HepG2 (cell line): ENCODE results near the gene LARP4. TPM values are rescaled to one million over a fixed set of nuclear protein-coding genes. Genes with fewer than 3 reads are reported as not detected.

Source experiments
- AGO1 ChIP-seq: fragments of 200-400 bp; formaldehyde crosslinking; IDR thresholded peaks from 2 replicates; pipeline ENCODE4 v1.6.1; 2017; ENCODE audit warnings: mild to moderate bottlenecking, low read depth, low read length, moderate library complexity; ENCODE audit not compliant: poor library complexity, severe bottlenecking
- EP300 ChIP-seq, 3 experiments: sonication (generic) in 1 of 3; formaldehyde crosslinking in 1 of 3; IDR thresholded peaks; 2 replicates each; pipeline versions ENCODE4 v1.5.1 to v1.6.1; 2011 to 2020; ENCODE audit warnings: low read depth in 2 of 3, low read length in 2 of 3, borderline replicate concordance in 1 of 3, improper control_type of control experiment in 1 of 3, mild to moderate bottlenecking in 1 of 3, missing genetic modification reagents in 1 of 3, moderate library complexity in 1 of 3
- FOXO4 ChIP-seq: sonication (generic); formaldehyde crosslinking; conservative IDR thresholded peaks from 2 replicates; pipeline ENCODE4 v1.8.1; 2023; ENCODE audit warnings: missing genetic modification reagents
- MAZ ChIP-seq, 2 experiments: sonication (generic) in 1 of 2; formaldehyde crosslinking in 1 of 2; IDR thresholded peaks; 2 replicates each; pipeline versions ENCODE4 v1.5.0 to v1.6.1; 2012 to 2020; ENCODE audit warnings: low read depth in 2 of 2, mild to moderate bottlenecking in 2 of 2, borderline replicate concordance in 1 of 2, improper control_type of control experiment in 1 of 2, low read length in 1 of 2, missing genetic modification reagents in 1 of 2, moderate library complexity in 1 of 2
- NR2F2 ChIP-seq: IDR thresholded peaks from 2 replicates; pipeline ENCODE4 v1.6.1; 2012; ENCODE audit warnings: low read depth, inconsistent platforms, borderline replicate concordance
- POGK ChIP-seq: sonication (generic); formaldehyde crosslinking; conservative IDR thresholded peaks from 2 replicates; pipeline ENCODE4 v1.8.0; 2022; ENCODE audit warnings: mild to moderate bottlenecking, moderate library complexity, missing genetic modification reagents
- SIN3A ChIP-seq: IDR thresholded peaks from 2 replicates; pipeline ENCODE4 v1.6.1; 2011; ENCODE audit warnings: low read depth, mild to moderate bottlenecking, control low read depth, low read length, borderline replicate concordance
- SMAD9 ChIP-seq: sonication (generic); formaldehyde crosslinking; IDR thresholded peaks from 2 replicates; pipeline ENCODE4 v1.5.1; 2020; ENCODE audit warnings: mild to moderate bottlenecking, missing genetic modification reagents
- STAT6 ChIP-seq: sonication (generic); formaldehyde crosslinking; IDR thresholded peaks from 2 replicates; pipeline ENCODE4 v1.4.0; 2020; ENCODE audit warnings: missing genetic modification reagents, mild to moderate bottlenecking, borderline replicate concordance
- TAF1 ChIP-seq: sonication (generic); formaldehyde crosslinking; IDR thresholded peaks from 2 replicates; pipeline ENCODE4 v1.4.0; 2020; ENCODE audit warnings: missing genetic modification reagents
- TARDBP ChIP-seq: sonication (generic); formaldehyde crosslinking; IDR thresholded peaks from 2 replicates; pipeline ENCODE4 v1.8.0; 2022; ENCODE audit warnings: mild to moderate bottlenecking, missing genetic modification reagents
- ZNF280B ChIP-seq: sonication (generic); formaldehyde crosslinking; IDR thresholded peaks from 2 replicates; pipeline ENCODE4 v1.5.0; 2020; ENCODE audit warnings: missing genetic modification reagents, mild to moderate bottlenecking, borderline replicate concordance
- ZNF329 ChIP-seq: sonication (generic); formaldehyde crosslinking; IDR thresholded peaks from 2 replicates; pipeline ENCODE4 v1.9.0; 2021; ENCODE audit warnings: low read depth, mild to moderate bottlenecking, missing genetic modification reagents
- ZNF567 ChIP-seq: sonication (generic); formaldehyde crosslinking; IDR thresholded peaks from 2 replicates; pipeline ENCODE4 v1.8.1; 2023; ENCODE audit warnings: mild to moderate bottlenecking, missing genetic modification reagents, borderline replicate concordance
- ZSCAN25 ChIP-seq: sonication (generic); formaldehyde crosslinking; IDR thresholded peaks from 2 replicates; pipeline ENCODE4 v1.8.0; 2022; ENCODE audit warnings: mild to moderate bottlenecking, missing genetic modification reagents
- ZUFSP ChIP-seq: sonication (generic); formaldehyde crosslinking; IDR thresholded peaks from 2 replicates; pipeline ENCODE4 v1.9.0; 2021; ENCODE audit warnings: missing genetic modification reagents, mild to moderate bottlenecking, borderline replicate concordance
- polyA plus RNA-seq, 8 experiments: library from polyadenylated mRNA; depleted of rRNA in 3 of 8; stranded (reverse) in 7 of 8; unstranded in 1 of 8; fragments of >200 nt; fragmentation: Illumina TruSeq in 4 of 8; extraction: Trizol in 4 of 8; gene quantifications; 2 replicates each; pipeline versions ENCODE4 v1.2.1 to v1.2.3, GENCODE V29; 2011 to 2016; ENCODE audit warnings: low read depth in 4 of 8, missing spikeins in 1 of 8, mixed read lengths in 1 of 8; ENCODE audit not compliant: insufficient read depth in 1 of 8
- total RNA-seq, 5 experiments: library from RNA; depleted of rRNA; stranded (reverse); fragments of >200 nt; fragmentation: Illumina TruSeq; extraction: Trizol; gene quantifications; 2 replicates each; pipeline ENCODE4 v1.2.3, GENCODE V29; 2016; ENCODE audit warnings: low read depth in 1 of 5

Gene LARP4
- total and polyA plus RNA-seq, 2 of the 13 experiments (the other 11 are each of a cell fraction or from before 2014, with no cell fraction given), result 16.4 to 42.7 TPM

- TF ChIP-seq ZUFSP (CRISPR knock-in tag), result no peak
- TF ChIP-seq FOXO4 (CRISPR knock-in tag), result no peak
- TF ChIP-seq SIN3A, result no peak
- TF ChIP-seq ZSCAN25 (CRISPR knock-in tag), result no peak
- no peak for TF ChIP-seq ZNF280B
- no peak for TF ChIP-seq AGO1
- TF ChIP-seq TARDBP (CRISPR knock-in tag), result no peak
- TF ChIP-seq TAF1 (CRISPR knock-in tag), result peak; percentile 82; the same call in 1 of the 2 replicates
- no peak for TF ChIP-seq SMAD9
- TF ChIP-seq ZNF567 (CRISPR knock-in tag), result no peak
- peak; percentile 32; the same call in 1 of the 2 replicates for TF ChIP-seq NR2F2
- no peak; a peak in 1 of 4 replicates for TF ChIP-seq EP300 (IDR thresholded peaks at IDR 0.05; ENCODE audit: low read depth in 2 of 2, low read length in 2 of 2)
- TF ChIP-seq EP300 (CRISPR knock-in tag; IDR thresholded peaks at IDR 0.05; ENCODE audit: borderline replicate concordance), result 0 out of 2 replicates have a peak, but pooled peaks have one; percentile 38
- peak; percentile 71 for TF ChIP-seq POGK (CRISPR knock-in tag)
- TF ChIP-seq ZNF329 (CRISPR knock-in tag), result no peak
- peak; percentile 89; the same call in 1 of the 2 replicates for TF ChIP-seq MAZ (IDR thresholded peaks at IDR 0.05; ENCODE audit: borderline replicate concordance, low read depth, low read length)
- TF ChIP-seq MAZ (CRISPR knock-in tag; IDR thresholded peaks at IDR 0.05; ENCODE audit: low read depth), result 0 out of 2 replicates have a peak, but pooled peaks have one; percentile 48
- TF ChIP-seq STAT6 (CRISPR knock-in tag), result no peak
Measured at GRCh38 chr12:50504798-50505674, 104.4 kb downstream of the LARP4 start, which contains the start of gene DIP2B (continued).
